Cardiac septum (tissue), 1 donor: ENCODE data around the gene CDK5. TPM values are rescaled to one million over a fixed set of nuclear protein-coding genes. Genes with fewer than 3 reads are reported as not detected.
"Not testable (repeated sequence)": the region's sequence is repeated elsewhere in the genome, so short reads cannot be mapped to it uniquely, and the experiment has no call there.

Experiments used
- DNase-seq: peaks from one replicate; pipeline ENCODE4 v3.0.0-alpha.2; 2020; ENCODE audit warnings: low spot score
- intact Hi-C: fragments of 100-400 bp; cut with DNase I; formaldehyde crosslinking; loops from one replicate; pipeline ENCODE4 v1.14.0; 2022
- total RNA-seq: library from RNA; stranded (reverse); fragmentation: NEBNext Ultra II Directional; extraction: Animal tissue kit (Norgen Biotek cat#: 25700); gene quantifications from one replicate; pipeline ENCODE4 v1.2.1, GENCODE V29; 2021
- donor health status: DM: no; HTN: no; CAD: no.

CDK5 gene
- total RNA-seq, 1 donor from 2014 or later, result 9.4 TPM

DNA sequence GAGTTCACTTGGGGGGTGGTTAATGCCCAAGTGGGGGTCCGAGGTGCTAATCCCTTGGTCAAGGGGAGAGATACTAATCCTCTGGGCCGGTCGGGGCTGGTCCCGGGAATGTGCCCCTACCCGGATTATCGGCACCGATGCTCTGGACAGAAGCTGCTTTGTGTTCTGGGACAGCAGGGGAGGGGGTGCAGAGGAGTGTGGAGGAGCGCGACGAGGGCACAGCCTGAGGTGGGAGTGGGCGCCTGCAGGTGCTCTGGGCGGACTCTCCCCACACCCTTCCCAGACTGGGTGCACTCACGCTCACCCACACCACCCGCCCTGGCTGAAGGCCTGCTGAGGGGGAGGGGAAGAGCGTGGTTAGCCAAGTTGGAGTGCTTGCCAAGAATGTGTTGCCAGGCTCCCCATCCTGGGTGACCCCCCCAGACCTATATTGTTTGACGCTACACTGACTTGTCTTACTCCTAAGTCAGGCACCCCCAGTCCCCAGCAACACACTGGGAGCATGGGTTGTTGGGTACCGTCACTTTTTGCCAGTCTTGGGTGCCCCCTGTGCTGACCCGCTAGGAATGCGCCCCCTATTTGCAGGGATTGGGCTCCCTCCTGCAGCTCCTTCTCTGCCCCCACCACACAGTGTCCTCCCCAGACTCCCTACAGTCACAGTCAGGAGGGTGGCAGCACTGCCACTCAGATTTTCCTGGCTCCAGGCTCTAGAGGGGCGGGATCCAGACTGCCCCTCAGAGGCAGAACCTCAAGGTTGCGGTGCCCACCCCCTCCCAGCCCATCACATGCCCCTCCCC lies 2.9 kb upstream of the CDK5 start:
- intact Hi-C loops, result no loop called here
- DNase-seq, result no peak

DNA sequence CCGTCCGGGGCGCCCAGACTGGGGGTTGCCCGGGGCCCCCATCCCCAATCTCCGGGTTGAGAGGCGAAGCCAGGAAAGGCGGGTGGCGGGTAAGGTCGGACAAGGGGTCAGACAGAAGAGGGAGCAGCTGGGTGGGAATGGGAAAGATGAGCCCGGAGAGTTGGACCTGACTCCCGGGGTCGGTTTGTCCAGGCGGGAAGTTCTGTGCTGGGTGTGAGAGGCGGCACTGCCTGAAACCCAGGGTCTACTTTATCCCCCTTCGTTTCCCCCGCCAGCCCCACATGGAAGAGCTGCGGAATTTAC lies 2.4 kb upstream of the CDK5 start:
- intact Hi-C loops, result no loop called here
- DNase-seq, result no peak

DNA sequence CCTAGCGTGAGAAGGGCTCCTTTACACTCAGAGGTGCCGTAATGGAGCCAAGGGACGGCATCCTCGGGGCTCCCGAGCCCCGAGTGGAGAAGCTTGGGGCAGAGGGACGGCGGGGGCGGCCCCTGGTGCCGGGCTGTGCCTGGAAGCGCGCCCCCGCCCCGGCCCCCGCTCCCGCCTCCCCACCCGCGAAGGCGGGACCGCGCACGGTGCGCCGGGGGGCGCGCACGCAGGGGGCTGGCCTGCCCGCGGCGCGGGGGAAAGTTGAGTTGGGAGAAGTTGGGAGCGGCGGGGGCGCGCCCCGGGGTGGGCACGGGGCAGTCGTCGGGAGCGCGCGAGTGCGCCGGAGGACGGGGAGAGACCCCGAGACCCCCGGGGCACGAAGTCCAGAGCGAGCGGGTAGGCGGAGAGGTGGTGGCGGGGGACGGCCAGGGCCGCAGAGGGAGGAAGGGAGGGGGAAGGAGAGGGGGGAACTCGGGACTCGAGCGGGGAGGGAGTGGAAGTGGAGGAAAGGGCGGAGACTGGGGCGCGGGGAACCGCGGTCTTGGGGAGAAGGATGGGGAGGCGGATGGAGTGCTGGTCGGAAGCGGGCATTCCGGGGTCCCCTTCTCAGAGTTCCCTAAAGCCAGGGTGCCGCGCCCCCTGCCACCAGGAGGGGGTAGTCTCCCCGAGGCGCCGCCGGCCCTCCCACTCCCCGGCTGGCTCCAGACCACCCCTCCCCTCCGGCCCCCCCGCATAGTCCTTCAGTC lies 1.8 kb upstream of the CDK5 start, which contains the start of gene SLC4A2:
Gene SLC4A2 (plus strand): TSS at position 223 of the 746 bp plus-strand sequence. CDS start 2,399 bp downstream, outside the sequence.
- intact Hi-C loops, result loop anchor here (1.0 to 2.0 kb wide), 2 partner anchors 21 to 31 kb away; partner anchors contain the start of genes ABCB8 and FASTK
- peak; percentile 89 for DNase-seq

DNA sequence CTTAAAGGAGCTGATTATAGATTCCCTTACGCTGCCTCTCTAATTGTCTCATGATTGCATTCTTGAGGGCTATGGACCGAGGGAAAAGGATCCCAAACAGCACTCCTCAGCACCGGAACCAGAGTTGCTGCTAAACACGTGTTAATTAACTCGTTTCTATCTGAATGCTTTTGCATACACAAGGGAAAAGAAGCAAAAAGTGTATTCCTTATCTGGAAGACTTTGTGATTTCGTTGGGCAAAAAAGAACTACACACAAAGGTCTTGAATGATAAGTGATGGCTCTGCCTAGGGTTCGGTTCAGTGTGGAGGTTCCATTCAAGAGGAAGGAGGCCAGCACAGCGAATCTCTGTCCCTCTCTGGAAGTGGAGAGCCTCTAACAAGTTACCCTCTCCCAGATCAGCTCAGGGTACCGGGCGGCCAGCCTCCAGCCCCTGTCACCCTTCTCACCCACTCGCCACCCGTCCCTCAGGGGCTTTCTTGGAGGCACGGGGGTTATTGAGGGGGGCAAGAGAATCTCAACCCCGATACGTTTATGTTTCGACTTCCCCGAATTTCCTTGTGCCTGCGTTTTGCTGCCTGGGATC lies 1.2 kb upstream of the CDK5 start:
- DNase-seq, result no peak
- intact Hi-C loops, result loop anchor here (1.0 to 2.0 kb wide), 2 partner anchors 21 to 30 kb away; partner anchors contain the start of genes ABCB8 and FASTK

DNA sequence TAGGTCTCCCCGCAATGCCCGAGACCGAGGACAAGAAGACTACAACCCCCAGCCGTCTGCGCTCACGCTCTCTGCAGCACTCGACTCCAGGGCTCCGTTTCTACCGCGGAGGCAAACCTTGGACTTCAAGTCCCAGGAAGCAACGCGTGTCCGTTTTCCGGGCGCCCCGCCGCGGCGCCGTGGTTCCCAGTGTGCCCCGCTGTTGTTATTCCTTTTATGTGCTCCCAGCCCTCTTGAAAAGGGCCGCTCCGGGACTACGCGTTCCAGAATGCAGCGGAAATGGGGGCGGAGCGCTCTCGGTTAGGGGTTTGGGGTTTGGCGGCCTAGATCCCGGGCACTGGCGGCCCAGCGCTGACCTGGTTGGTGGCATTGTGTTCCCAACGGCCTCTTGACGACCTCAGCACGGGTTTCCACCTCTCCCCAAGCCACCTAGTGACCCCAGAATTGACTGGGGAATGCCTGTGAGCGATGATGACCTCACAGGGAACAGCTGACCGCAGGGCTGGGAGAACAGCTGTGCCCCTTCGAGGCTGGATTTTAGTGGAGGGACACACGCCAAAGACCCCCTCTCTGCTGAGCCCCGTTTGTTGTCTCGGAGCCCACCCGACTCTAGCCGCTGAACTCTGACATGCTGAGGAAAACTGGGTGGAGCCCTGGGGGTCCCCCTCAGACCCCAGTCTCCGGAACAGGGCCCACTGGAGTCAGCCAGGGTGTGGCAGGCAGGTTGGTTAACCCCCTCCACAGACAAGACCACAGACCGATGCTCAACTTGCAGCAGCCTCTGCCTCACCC lies 488 bp upstream of the CDK5 start:
- peak; percentile 99 for DNase-seq
- intact Hi-C loops, result loop anchor here (2.0 kb wide), 1 partner anchor 29 kb away; the partner anchor contains the start of gene ABCB8

DNA sequence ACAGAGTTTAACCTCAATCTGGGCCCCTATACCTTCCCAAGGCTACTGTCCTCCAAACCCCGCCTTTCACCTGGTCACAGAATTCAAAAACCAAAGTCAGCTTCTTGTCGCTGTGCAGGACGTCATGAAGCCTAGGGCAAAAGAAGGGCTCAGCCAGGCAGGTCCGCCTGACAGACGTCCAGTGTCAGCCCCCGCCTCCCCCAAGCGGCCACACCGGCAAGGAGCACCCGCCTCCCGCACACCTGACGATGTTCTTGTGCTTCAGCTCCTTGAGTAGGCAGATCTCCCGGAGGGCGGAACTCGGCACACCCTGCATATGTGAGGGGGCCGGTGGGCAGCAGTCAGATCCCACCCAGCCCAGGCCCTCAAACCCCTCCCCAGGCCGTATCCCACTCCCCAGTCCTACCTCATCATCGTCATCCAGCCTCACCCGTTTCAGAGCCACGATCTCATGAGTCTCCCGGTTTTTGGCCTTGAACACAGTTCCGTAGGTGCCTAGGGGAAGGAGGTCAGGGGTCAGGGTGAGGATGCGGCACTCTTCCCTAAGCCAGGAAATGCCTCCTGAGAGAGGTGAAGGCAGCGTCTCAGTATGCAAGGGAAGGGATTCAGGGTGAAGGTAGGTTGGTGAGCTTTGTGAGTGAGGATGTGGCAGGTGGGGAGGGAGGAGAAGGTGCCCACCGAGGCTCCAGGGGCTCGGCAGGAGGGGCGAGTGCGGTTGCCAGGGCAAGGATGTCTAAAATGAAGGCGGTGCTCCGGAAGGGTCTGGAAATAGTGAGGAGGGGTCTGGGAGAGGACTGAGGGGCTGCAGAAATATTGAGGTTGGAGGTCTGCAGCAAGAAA lies 811 bp downstream of the CDK5 start:
- intact Hi-C loops, result no loop called here
- no peak for DNase-seq

DNA sequence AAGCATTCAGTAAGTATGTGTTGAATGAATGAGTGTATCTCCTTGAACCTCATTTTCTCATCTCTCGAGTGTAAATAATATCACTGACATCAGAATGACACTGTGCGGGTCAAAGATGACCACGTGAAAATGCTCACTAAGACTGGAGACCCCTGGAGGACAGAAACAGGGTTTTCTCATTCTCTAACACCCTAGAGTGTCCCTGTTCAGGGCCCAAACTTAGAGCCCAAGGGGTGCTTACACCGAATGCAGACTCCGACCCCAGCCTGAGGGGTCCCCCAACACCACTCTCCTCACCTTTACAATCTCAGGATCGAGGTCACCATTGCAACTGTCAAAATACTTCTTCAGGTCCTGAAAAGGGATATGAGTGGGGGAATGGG lies 1.4 kb downstream of the CDK5 start:
- intact Hi-C loops, result no loop called here
- DNase-seq, result no peak

DNA sequence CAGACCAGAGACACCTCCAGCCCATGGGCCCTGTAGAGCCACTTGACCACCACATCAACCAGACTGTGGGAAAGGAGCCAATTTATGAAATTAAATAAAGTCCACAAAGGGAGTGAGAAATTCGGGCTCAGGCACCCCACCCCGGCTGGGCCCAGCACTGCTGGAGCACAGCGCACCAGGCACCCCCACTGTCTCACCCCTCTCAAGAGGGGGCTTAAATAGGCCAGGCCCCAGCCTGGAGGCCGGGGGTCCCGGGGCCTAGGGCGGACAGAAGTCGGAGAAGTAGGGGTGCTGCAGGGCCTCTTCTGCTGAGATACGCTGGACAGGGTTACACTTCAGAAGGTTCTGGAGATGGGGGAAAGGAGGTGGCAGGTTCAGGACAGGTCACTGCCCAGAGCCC lies 3.9 kb downstream of the CDK5 start:
- no peak for DNase-seq
- intact Hi-C loops, result no loop called here

DNA sequence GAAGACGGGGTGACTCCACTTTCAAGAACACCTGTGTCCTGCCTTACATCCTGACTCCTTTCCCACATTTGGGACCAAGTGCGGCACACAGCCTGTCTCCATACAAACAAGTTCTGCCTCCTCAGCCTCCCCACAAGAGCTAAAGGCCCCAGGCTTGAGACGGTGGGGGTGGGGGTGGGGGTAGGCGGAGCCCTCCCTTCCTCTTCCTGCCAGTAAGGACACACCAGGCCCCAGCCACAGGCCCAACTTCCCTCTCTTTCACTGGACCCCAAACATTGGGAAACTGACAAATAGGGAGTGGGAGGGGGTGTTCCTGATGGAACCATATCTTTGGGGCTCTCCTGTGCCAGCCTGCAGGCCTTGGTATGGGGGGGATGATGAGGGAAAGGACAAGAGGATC lies 4.6 kb downstream of the CDK5 start:
- intact Hi-C loops, result no loop called here
- DNase-seq, result no peak

DNA sequence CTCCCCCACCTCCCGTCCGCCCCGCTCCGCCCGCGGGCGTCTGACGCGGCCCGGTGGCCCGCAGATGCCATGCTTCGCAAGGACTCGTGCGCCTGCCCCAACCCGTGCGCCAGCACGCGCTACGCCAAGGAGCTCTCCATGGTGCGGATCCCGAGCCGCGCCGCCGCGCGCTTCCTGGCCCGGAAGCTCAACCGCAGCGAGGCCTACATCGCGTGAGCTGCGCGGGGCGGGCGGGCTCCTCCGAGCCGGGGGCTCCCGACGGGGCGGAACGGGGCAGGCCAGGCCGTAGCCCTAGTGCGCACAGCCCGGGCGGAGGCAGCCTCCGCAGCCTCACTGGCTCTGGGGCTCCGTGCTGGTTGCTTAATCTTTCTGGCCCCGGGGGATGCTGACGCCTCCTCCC lies 6.6 kb downstream of the CDK5 start:
- intact Hi-C loops, result no loop called here
- DNase-seq, result no peak

DNA sequence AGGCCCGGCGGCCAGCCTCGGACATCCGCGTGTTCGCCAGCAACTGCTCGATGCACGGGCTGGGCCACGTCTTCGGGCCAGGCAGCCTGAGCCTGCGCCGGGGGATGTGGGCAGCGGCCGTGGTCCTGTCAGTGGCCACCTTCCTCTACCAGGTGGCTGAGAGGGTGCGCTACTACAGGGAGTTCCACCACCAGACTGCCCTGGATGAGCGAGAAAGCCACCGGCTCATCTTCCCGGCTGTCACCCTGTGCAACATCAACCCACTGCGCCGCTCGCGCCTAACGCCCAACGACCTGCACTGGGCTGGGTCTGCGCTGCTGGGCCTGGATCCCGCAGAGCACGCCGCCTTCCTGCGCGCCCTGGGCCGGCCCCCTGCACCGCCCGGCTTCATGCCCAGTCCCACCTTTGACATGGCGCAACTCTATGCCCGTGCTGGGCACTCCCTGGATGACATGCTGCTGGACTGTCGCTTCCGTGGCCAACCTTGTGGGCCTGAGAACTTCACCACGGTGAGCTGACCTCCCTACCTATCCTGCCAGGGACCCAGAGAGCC lies 8.7 kb downstream of the CDK5 start:
- no peak for DNase-seq
- intact Hi-C loops, result no loop called here

DNA sequence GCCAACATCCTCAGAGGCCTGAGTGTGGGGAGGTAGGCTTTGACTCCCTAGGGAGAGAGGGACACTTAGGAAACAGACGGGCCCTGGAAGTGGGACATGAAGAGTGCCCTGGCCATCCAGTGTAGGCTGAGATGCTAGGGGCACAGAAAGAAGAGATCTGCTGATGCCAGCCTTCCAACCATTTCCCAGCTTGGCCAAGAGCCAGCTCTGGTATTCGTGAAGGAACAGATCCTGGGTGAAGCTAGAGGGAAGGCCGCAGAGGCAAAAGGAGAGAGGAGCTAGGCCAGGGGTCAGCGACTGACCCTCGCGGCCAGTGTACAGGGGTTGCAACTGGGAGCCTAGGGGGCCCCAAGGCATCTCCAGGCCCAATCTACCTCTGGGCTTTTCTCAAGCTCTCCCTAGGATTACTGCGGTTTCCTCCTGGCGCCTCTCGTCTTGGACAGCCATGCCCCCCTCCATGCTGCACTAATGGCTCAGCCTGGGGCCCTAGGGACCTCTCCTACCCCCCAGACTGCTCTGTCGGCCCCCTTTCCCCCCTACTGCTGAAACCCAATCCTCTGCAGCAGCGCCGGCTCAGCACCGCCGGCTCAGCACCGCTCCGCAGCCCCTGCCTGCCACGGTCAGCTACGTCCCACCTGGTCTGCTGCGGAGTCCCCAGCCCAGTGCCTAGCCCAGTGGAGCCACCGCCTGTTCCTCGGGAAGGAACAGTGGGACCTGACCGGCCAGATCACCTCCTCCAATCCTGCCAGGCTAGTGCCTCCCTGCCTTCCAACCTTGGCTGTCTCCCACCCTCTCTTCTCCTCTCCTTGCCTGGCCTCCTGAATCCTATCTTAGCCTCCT lies 9.5 kb downstream of the CDK5 start, which contains the start of gene ASIC3:
Gene ASIC3 (plus strand): TSS at position 556 of the 840 bp plus-strand sequence. CDS start 355 bp downstream, outside the sequence.
- DNase-seq, result no peak
- intact Hi-C loops, result no loop called here

DNA sequence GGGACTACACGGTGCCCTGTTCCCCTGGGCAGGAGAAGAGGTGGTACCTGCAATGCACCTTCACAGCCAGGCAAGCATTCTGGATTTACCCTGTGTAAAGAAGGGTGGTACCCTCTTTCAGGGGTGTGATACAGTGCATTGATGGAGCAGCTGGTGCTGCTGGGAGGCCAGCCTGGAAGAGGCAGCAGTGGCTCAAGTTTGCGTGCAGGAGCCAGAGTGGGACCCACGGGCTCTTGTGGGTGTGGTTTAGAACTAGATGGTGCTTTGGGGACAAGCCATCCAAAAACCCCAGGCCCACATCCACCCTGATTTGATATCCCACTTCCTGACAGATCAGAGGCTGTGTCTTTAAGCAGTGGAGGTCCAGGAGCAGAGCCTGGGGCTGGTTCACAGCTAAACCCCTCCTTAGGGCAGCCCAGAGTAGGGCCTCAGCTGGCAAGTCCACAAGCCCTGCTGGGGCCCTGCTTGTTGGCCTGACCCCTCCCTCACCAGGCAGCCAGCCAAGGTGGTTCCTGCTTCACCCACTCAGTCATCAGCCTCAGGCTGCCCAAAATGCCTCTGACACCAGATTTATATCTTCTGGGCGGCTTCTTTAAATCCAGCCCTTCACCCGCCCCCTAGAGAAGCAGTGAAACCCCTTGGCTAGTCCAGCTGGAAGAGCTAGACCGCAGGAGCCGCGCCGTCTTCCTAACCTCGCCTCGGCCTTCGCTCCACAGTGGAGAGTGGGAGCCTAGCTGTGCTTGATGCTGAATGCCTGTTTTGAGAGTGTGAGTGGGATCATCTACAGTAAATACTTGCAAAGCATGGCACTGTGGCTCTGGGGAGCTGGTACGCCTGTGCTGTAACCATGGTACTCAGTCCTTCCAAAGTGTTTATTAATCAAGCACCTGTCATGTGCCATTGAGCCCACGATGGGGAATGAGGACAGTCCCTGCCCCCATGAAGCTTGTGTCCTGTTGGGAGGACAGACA lies 10.8 kb downstream of the CDK5 start:
- no peak for DNase-seq
- intact Hi-C loops, result no loop called here

DNA sequence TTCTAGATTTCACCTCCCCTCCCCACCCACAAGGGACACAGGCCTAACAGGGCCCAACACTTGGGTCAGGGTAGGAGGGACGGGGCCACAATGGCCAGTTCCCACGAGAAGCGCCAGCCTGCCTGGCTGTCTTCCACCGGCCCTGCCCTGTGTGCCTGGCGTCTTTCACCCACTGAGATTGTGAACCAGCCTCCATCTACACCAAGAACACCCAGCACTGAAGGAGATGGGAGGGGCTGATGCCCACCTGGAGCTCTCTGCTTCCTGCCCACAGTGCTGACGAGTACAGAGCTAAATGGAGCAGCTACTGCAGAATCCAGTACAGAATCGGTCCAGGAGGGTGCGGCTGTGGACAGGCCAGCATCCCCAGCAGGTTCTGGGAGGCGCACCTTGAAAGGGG lies 11.7 kb downstream of the CDK5 start:
- DNase-seq, result no peak
- intact Hi-C loops, result no loop called here

DNA sequence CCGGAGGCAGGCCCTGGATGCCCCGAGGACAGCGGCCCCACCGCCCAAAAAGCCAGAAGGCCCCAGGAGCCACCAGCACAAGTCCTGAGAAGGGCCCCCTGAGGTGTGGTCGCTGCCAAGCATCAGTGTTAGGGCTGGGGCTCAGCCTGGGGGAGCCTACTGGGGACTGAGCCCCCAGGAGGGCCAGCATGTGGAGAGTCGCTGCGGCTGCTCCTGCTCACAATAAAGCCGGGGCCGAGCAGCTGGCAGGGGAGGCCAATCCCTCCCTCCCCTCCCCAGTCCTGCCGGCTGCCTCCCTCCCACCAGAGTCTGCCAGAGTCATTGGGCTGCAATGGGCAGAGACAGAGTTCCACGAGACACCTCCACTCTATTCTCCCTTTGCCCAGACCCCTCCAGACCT lies 12.4 kb downstream of the CDK5 start:
- no peak for DNase-seq
- intact Hi-C loops, result no loop called here

DNA sequence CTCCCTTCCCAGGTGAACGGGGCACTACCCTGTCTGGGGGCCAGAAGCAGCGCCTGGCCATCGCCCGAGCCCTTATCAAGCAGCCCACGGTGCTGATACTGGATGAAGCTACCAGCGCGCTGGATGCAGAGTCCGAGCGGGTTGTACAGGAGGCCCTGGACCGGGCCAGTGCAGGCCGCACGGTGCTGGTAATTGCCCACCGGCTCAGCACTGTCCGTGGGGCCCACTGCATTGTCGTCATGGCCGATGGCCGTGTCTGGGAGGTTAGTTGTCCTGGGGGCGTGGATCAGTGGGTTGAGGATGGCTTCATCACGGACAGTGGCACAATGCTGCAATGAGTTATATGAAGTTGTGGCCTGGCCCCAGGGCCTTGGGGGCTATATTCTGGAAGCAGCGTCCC lies 13.7 kb downstream of the CDK5 start:
- no peak for DNase-seq
- intact Hi-C loops, result no loop called here

DNA sequence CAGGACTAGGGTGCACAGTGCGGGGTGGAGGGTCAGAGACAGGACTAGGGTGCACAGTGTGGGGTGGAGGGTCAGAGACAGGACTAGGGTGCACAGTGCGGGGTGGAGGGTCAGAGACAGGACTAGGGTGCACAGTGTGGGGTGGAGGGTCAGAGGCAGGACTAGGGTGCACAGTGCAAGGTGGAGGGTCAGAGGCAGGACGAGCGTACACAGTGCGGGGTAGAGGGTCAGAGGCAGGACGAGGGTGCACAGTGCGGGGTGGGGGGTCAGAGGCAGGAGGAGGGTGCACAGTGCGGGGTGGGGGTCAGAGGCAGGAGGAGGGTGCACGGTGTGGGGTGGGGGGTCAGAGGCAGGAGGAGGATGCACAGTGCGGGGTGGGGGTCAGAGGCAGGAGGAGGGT lies 14.2 kb downstream of the CDK5 start:
- DNase-seq, intact Hi-C loops: not testable (repeated sequence)
